Bronchial epithelial cell (primary cell): ENCODE measurements around the gene ASCC1. TPM values are rescaled to one million over a fixed set of nuclear protein-coding genes. Genes with fewer than 3 reads are reported as not detected.

Experiments used
- DNase-seq: peaks from one replicate; pipeline ENCODE4 v3.0.0-alpha.2; 2010; ENCODE audit warnings: low read depth
- FAIRE-seq: peaks from 2 replicates; lab custom pipeline; 2011; peaks lifted over from hg19 to GRCh38; lab: Jason Lieb, UNC
- H3K27me3 ChIP-seq: 2 replicates; pipeline ENCODE4 v1.5.1; 2011; ENCODE audit warnings: low read length; ENCODE audit not compliant: control insufficient read depth, insufficient read depth
- H3K36me3 ChIP-seq: 2 replicates; pipeline ENCODE4 v1.5.1; 2011; ENCODE audit warnings: low read length; ENCODE audit not compliant: control insufficient read depth, insufficient read depth
- H3K4me3 ChIP-seq: 2 replicates; pipeline ENCODE4 v1.5.1; 2011; ENCODE audit warnings: mild to moderate bottlenecking, low read depth, low read length, control low read depth
- total RNA-seq: library from RNA; depleted of rRNA; stranded (reverse); fragments of >200 nt; gene quantifications from 2 replicates; pipeline ENCODE4 v1.2.1, GENCODE V29; 2014
- TF ChIP-seq, protein P1 (sequence below): IDR thresholded peaks from 2 replicates; pipeline ENCODE4 v1.5.1; 2011; ENCODE audit warnings: mild to moderate bottlenecking, moderate library complexity, low read length, control low read depth, inconsistent platforms; ENCODE audit not compliant: insufficient read depth, severe bottlenecking

The ASCC1 gene
- total RNA-seq, 1 donor from 2014 or later = 22.4 TPM

DNA sequence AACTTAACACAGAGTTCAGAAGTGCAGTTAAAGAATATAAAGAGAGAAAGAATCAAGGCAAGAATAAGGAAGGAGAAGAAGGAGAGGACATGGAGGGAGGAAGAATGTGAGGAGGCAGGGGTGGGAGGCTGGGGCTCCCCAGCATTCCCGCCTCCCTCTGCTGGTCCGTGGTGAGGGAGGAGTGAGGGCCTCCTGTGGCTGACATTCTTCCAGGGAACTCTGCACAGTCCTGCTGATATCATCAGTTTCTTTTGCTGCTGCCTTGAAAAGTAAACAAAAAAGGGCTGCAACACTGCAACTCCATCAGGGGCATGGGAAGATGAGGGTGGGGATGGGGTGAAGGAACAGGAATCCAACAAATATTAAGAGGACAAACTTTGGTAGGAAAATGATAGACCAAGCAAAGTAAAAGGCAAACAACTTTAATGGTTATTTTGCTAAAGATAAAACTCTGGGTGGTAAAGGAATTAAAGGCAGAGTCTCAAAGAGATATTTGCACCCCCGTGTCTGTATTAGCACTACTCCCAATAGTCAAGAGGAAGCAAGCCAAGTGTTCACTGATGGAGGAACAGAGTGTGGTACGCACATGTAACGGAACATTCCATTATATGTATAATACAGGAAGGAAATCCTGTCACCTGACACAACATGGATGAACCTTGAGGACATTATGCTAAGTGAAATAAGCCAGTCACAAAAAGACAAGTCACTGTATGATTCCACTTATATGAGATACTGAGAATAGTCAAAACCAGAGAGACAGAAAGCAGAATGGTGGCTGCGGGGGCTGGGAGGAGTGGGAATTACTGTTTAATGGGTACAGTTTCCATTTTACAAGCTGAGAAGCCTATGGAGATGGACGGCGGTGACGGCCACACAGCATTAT lies 119.7 kb downstream of the ASCC1 start:
- Histone ChIP-seq H3K4me3 (no peak overlapping the region), H3K27me3 (no peaks in the 10 kb centered on the region), H3K36me3 (peaks cover 4% of the 10 kb centered on the region)
- FAIRE-seq (no peak), DNase-seq (no peak)
- TF ChIP-seq, protein P1, sequence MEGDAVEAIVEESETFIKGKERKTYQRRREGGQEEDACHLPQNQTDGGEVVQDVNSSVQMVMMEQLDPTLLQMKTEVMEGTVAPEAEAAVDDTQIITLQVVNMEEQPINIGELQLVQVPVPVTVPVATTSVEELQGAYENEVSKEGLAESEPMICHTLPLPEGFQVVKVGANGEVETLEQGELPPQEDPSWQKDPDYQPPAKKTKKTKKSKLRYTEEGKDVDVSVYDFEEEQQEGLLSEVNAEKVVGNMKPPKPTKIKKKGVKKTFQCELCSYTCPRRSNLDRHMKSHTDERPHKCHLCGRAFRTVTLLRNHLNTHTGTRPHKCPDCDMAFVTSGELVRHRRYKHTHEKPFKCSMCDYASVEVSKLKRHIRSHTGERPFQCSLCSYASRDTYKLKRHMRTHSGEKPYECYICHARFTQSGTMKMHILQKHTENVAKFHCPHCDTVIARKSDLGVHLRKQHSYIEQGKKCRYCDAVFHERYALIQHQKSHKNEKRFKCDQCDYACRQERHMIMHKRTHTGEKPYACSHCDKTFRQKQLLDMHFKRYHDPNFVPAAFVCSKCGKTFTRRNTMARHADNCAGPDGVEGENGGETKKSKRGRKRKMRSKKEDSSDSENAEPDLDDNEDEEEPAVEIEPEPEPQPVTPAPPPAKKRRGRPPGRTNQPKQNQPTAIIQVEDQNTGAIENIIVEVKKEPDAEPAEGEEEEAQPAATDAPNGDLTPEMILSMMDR = no peak

DNA sequence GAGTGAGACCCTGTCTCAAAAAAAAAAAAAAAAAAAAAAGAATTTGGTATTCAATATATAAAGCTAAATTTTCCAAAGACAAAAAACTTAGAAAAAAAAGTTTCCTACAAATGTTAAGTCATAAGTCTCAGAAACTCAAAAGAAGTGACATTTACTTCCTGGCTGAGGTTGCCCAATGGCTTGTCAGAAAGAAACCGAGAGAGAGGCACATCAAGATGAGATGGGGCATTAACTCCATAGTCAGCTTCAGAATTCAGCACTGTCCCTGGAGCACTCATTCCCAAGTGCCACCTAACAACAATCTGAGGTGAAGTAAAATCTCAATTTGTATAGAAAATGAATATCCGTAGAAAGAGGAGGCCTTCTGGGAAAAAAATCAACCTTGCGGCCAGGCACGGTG lies 120.9 kb downstream of the ASCC1 start:
- TF ChIP-seq, protein P1 = no peak
- DNase-seq (no peak), FAIRE-seq (no peak)
- Histone ChIP-seq H3K36me3 (peaks cover 4% of the 10 kb centered on the region), H3K4me3 (no peak overlapping the region), H3K27me3 (no peaks in the 10 kb centered on the region)

DNA sequence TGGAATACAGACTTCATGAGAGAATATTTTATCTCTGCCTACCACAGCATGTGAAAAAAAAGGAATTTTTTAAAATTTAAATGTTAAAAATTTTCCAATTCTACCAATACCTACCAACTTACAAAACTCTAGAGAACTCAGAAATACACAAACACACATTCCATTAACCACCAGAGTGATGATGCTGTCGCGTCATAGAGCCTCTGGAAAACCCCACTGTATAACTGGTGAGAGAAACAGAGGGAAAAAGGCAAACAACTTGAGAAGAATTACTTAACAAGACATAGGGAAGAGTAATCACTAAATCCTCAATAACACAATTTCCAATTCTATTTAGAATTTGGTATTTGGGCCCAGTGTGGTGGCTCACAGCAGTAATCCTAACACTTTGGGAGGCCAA lies 121.5 kb downstream of the ASCC1 start:
- H3K4me3 ChIP-seq = no peak overlapping the region
- DNase-seq = no peak
- H3K36me3 ChIP-seq = peaks cover 4% of the 10 kb centered on the region
- TF ChIP-seq, protein P1 = no peak
- no peak for FAIRE-seq
- peaks cover 2% of the 10 kb centered on the region for H3K27me3 ChIP-seq

DNA sequence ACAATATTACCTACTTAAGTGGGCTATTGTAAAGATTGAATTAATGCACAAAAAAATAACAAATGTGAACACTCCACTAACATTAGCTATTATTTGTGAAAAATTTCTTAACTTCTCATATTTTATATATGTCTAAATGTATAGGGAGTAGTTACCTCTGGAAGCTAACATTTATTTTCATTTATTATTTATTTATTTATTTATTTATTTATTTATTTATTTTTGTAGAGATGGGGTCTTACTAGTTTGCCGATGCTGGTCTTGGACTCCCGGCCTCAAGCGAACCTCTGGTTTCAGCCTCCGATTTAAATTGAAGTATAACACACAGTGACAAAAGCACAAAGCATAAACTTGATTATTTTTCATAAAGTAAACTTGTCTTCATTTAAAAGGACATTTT lies 122.6 kb downstream of the ASCC1 start:
- no peak for DNase-seq
- H3K36me3 ChIP-seq = peaks cover 4% of the 10 kb centered on the region
- no peak for FAIRE-seq

DNA sequence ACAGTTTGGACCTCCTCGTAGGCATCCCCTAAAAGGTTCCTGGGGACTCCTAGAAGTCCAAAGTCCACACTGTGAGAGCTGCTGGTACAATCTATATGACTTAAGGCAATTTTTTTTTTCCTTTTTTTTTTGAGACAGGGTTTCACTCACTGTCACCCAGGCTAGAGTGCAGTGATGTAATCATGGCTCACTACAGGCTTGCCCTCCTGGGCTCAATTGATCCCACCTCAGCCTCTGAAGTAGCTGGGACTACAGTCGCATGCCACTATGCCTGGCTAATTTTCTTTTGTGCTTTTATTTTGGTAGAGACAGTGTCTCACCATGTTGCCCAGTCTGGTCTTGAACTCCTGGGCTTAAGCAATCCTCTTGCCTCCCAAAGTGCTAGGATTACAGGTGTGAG lies 123.1 kb downstream of the ASCC1 start:
- no peak overlapping the region for H3K4me3 ChIP-seq
- TF ChIP-seq, protein P1 = no peak
- FAIRE-seq = no peak
- H3K36me3 ChIP-seq = peaks cover 4% of the 10 kb centered on the region
- peaks cover 13% of the 10 kb centered on the region for H3K27me3 ChIP-seq
- no peak for DNase-seq

More for the DNA sequence above, 122.6 kb downstream of the ASCC1 start:
- peaks cover 9% of the 10 kb centered on the region for H3K27me3 ChIP-seq
- TF ChIP-seq, protein P1 = no peak
- H3K4me3 ChIP-seq = no peak overlapping the region
